H1 (cell line): ENCODE data around the gene UNC13C. TPM values are rescaled to one million over a fixed set of nuclear protein-coding genes. Genes with fewer than 3 reads are reported as not detected.

Experiments
- CHD2 ChIP-seq: IDR thresholded peaks from 2 replicates; pipeline ENCODE4 v1.6.1; 2012; ENCODE audit warnings: low read length, improper control_type of control experiment
- CTBP2 ChIP-seq: IDR thresholded peaks from 2 replicates; pipeline ENCODE4 v1.7.0; 2011; ENCODE audit warnings: borderline replicate concordance, mild to moderate bottlenecking, moderate library complexity, mixed read lengths, low read length; ENCODE audit not compliant: insufficient read depth, insufficient read length
- FOSL1 ChIP-seq: IDR thresholded peaks from 2 replicates; pipeline ENCODE4 v1.6.1; 2011; ENCODE audit warnings: mild to moderate bottlenecking, low read depth, low read length, moderate library complexity; ENCODE audit not compliant: insufficient read depth
- KDM5A ChIP-seq: fragments of 200-600 bp; IDR thresholded peaks from 2 replicates; pipeline ENCODE4 v1.7.1; 2012; ENCODE audit warnings: mild to moderate bottlenecking, low read length, inconsistent platforms, mixed read lengths
- NANOG ChIP-seq: IDR thresholded peaks from 2 replicates; pipeline ENCODE4 v1.6.1; 2011; ENCODE audit warnings: low read length, low read depth, mild to moderate bottlenecking, inconsistent platforms; ENCODE audit not compliant: insufficient read depth, poor library complexity, severe bottlenecking
- RFX5 ChIP-seq: IDR thresholded peaks from 2 replicates; pipeline ENCODE4 v1.6.1; 2011; ENCODE audit warnings: low read depth, low read length, improper control_type of control experiment, borderline replicate concordance
- SRF ChIP-seq: IDR thresholded peaks from 2 replicates; pipeline ENCODE4 v1.6.1; 2011; ENCODE audit warnings: mild to moderate bottlenecking, low read depth, low read length, moderate library complexity
- SUZ12 ChIP-seq: fragments of 200-600 bp; sonication (generic); IDR thresholded peaks from 2 replicates; pipeline ENCODE4 v1.6.1; 2012; ENCODE audit warnings: mild to moderate bottlenecking, inconsistent platforms, low read length, moderate library complexity, mixed read lengths
- TBP ChIP-seq: IDR thresholded peaks from 2 replicates; pipeline ENCODE4 v1.6.1; 2011; ENCODE audit warnings: low read depth, low read length, improper control_type of control experiment
- USF2 ChIP-seq: IDR thresholded peaks from 2 replicates; pipeline ENCODE4 v1.6.1; 2011; ENCODE audit warnings: low read length, improper control_type of control experiment
- YY1 ChIP-seq: IDR thresholded peaks from 2 replicates; pipeline ENCODE4 v1.6.1; 2011; ENCODE audit warnings: low read depth, mild to moderate bottlenecking, low read length
- polyA plus RNA-seq, 7 experiments: library from polyadenylated mRNA; depleted of rRNA in 3 of 7; stranded (reverse) in 5 of 7; unstranded in 2 of 7; fragments of >200 nt in 5 of 7; fragments of 200-250 nt in 2 of 7; gene quantifications; 1 replicate in 5 of 7; 2 replicates in 1 of 7; 4 replicates in 1 of 7; pipeline versions ENCODE4 v1.2.1 to v1.2.3, GENCODE V29; 2011 to 2013; ENCODE audit warnings: missing spikeins in 2 of 7, mixed read lengths in 2 of 7
- total RNA-seq: library from RNA; stranded (reverse); fragmentation: NEBNext Ultra II Directional; extraction: Animal tissue kit (Norgen Biotek cat#: 25700); gene quantifications from 2 replicates; pipeline ENCODE4 v1.2.1, GENCODE V29; 2021

UNC13C gene
- total and polyA plus RNA-seq, 2 of the 8 experiments (the other 6 are each of a cell fraction or from before 2014, with no cell fraction given) = 0.02 to 0.13 TPM

DNA sequence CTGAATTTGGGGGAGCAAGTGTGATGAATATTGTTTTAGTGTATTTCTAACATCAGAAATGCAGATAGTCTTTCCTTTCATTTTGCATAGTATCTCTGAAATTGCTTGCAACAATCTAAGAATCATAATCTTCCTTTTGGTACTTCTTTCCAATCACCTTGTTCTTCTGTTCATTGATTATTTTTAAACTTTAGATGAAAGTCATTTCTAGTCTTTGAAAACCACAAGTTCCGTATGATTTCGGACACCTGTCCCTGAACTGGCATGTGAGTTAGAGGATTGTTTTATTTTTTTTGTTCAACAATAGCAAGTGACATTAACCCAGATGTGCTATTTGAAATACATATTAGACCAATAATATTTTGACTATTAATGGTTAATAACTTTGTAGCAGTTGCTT is 329.7 kb downstream of the UNC13C start (continued):
- TF ChIP-seq CHD2 = no peak
- no peak for TF ChIP-seq CTBP2
- TF ChIP-seq SRF = no peak
- TF ChIP-seq YY1 = no peak
- TF ChIP-seq KDM5A = no peak
- TF ChIP-seq RFX5 = no peak
- no peak for TF ChIP-seq SUZ12
- no peak for TF ChIP-seq USF2
- no peak for TF ChIP-seq TBP
- TF ChIP-seq FOSL1 = no peak
- TF ChIP-seq NANOG = no peak
